Cardiac fibroblast (primary cell): Measurements from ENCODE around the gene LARGE1.

Experiments
- DNase-seq, 2 donors: peaks; one replicate each; pipeline versions ENCODE4 v3.0.0 to v3.0.0-alpha.2; 2010; ENCODE audit warnings: low read depth in 2 of 2
- H3K4me3 ChIP-seq, 2 donors: replicated peaks in 1 of 2; 1 replicate in 1 of 2; 2 replicates in 1 of 2; pipeline ENCODE4 v1.5.1; 2011; ENCODE audit warnings: low read depth in 2 of 2, low read length in 2 of 2, mild to moderate bottlenecking in 2 of 2, moderate library complexity in 1 of 2
- TF ChIP-seq, protein P1 (sequence below): IDR thresholded peaks from one replicate; pipeline ENCODE4 v1.5.1; 2011; ENCODE audit warnings: low read depth, mild to moderate bottlenecking, low read length, inconsistent platforms

LARGE1 gene

DNA sequence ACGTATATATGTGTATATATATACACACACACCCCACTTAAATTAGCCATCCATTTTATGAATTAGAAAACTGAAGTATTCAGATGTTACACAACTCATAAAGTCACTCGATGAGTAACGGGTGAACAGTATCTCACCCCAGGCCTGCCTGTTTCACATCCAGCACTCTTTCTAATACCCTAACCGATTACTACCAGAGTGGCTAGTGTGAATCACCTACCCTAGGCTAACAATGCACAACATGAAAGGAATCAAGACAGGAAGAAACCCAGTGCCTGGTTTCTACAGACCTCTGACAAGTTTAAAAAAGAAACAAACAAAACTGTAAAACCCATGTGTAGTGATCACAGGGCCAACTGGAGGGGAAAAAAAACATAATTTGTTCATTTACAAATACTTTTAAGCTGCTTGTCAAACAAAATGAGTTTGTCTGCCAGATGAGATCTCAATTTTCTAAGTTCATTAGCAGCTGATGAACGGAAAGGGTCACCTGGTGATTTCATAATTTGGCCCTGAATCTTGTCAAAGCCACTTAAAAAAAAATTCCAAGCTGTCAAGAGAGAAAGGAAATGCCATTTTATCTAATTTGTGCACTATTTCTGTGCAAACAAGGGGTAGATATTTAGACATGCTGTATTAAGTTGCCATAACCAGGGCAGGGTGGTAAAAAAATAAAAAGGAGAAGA is 134.8 kb downstream of the LARGE1 start:
- TF ChIP-seq, protein P1, sequence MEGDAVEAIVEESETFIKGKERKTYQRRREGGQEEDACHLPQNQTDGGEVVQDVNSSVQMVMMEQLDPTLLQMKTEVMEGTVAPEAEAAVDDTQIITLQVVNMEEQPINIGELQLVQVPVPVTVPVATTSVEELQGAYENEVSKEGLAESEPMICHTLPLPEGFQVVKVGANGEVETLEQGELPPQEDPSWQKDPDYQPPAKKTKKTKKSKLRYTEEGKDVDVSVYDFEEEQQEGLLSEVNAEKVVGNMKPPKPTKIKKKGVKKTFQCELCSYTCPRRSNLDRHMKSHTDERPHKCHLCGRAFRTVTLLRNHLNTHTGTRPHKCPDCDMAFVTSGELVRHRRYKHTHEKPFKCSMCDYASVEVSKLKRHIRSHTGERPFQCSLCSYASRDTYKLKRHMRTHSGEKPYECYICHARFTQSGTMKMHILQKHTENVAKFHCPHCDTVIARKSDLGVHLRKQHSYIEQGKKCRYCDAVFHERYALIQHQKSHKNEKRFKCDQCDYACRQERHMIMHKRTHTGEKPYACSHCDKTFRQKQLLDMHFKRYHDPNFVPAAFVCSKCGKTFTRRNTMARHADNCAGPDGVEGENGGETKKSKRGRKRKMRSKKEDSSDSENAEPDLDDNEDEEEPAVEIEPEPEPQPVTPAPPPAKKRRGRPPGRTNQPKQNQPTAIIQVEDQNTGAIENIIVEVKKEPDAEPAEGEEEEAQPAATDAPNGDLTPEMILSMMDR: no peak
- DNase-seq: peak; percentile 33 to 85
- no peak overlapping the region for H3K4me3 ChIP-seq

DNA sequence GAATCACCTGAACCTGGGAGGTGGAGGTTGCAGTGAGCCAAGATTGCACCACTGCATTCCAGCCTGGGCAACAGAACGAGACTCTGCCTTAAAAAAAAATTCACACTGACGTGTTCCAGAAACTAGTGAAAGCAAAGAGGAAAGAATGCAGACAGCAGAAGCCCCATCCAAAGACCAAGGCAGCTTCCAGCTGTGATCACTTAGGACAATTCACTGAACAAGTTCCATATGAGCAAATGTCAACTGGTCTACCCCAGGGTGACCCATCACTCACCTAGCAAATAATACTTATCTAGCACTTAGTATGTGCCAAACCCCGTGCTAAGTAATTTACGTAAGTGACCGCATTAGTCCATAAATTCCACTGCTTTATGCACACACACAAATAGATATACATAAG is 138.9 kb downstream of the LARGE1 start:
- DNase-seq: peak; percentile 7 to 58

DNA sequence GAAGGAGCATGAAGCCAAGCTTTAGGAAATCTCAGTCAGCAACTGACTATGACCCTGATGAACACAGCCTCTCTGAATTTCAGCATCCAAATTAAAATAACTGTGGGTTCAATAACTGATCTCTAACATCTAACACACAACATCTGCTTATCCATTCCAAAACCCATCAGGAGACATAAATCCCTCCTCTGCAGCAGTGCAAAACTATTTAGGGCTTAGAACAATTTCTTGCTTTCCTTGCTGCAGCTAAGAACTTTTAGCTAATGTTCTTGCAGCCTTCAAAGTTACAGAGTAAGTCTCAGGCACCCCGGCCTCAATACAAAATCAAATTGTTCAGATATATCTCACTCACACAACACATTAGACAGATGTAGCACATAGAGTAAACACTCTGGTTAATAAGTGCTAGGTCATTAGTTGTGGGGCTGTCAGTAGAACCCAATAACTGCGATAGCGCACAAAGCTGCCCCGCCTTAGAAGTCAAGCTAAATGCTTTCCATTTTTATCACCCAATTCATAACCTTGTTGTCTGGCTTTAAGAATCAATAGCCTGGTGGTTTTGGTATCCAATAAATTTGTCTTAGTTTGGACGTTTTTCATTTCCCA is 139.6 kb downstream of the LARGE1 start:
- TF ChIP-seq, protein P1: no peak
- no peak overlapping the region for H3K4me3 ChIP-seq
- DNase-seq: no peak

More for the DNA sequence above, 138.9 kb downstream of the LARGE1 start:
- TF ChIP-seq, protein P1: no peak
- H3K4me3 ChIP-seq: no peak overlapping the region

DNA sequence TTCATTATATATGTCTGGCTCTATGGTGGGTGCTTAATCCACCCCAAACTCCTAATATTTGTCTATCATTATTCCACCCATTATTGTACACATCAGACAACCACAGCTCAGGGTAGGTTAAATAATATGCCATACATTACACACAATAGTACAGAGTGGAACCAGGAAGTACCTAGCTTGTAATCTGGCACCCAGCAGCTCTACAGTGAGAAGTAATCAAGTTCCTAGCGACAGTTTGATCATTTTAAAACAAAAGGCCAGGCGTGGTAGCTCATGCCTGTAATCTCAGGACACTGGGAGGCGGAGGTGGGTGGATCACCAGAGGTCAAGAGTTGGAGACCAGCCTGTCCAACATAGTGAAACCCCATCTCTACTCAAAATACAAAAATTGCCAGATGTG is 141.0 kb downstream of the LARGE1 start:
- no peak overlapping the region for H3K4me3 ChIP-seq
- no peak for DNase-seq
- TF ChIP-seq, protein P1: no peak

DNA sequence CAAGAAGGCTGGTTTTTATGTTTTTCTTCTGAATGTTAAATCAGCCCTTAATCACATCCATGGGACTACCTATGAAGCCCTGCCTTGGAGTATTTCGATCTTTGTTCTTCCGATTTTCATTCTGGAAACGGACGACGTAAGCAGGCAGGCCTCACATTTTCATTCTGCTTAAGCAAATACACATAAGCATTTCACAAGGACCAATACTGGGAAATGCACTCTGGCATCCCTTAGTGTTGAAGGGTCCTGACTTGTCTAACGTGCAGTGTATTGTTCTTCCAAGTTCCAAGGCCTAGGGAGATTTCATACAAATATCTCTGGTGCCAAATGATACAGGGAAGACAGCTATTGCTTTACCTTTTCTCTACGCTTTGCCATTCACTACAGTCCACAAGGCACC is 143.8 kb downstream of the LARGE1 start:
- TF ChIP-seq, protein P1: no peak

DNA sequence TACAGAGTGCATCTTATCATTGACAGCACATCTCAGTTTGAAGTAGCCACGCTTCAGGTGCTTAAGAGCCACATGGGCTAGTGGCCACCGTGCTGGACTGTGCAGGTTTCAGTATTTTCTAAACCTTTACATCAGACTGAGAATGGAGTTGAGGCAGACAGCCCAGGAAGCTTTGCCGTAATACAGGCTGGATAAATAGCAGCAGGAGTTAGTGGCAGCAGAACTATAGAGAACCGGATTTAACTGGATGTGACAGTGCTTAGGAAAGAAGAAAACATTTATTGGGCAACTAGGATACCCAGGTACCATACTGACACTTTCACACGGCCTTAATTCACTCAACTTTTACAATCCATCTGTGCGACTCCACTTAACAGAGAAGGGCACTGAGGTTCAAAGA is 145.5 kb downstream of the LARGE1 start:
- DNase-seq: no peak
- no peak overlapping the region for H3K4me3 ChIP-seq
- TF ChIP-seq, protein P1: no peak

More for the DNA sequence above, 143.8 kb downstream of the LARGE1 start:
- H3K4me3 ChIP-seq: no peak overlapping the region
- DNase-seq: no peak
